ENCODE results near the gene HECW1.

DNA sequence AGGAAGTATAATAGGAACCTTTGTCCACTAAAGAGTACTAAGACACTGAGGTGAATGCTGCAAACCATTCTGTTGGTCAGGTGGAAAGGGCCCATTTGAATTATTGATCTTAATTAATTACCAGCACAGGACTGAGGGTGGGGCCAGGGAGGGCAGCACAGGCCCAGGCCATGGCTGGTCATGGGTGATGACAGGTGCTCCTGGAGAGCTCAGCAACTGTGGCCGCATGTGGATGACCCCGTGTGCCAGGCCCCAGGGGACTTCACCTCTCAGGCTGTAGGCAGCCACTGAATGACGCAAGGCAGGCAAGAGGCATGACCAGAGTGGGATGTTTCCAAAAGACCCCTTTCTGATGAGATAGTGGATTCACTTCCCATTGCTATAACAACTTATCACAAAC, 54.2 kb downstream of the HECW1 start:
- no peak for TF ChIP-seq POLR2AphosphoS5 (IDR thresholded peaks at IDR 0.05; ENCODE audit: borderline replicate concordance, low read depth, low read length)
- TF ChIP-seq EZH2 (IDR thresholded peaks at IDR 0.05), result no peak

All from SK-N-MC (cell line).